HG03442 (cell line): ENCODE measurements around the gene DIS3L2.
"Not testable (repeated sequence)": the region's sequence is repeated elsewhere in the genome, so short reads cannot be mapped to it uniquely, and the experiment has no call there.

Experiments used
- ATAC-seq: cut with Tn5 transposase; IDR thresholded peaks from one replicate; pipeline ENCODE4 v1.9.1; 2021; ENCODE audit warnings: mild to moderate bottlenecking, moderate library complexity; ENCODE audit not compliant: unreplicated experiment

Gene DIS3L2

GRCh38 chr2:232162187-232162586 lies 200.7 kb downstream of the DIS3L2 start:
- ATAC-seq: no peak

GRCh38 chr2:232170396-232170795 lies 208.9 kb downstream of the DIS3L2 start:
- ATAC-seq: no peak

GRCh38 chr2:232174662-232175061 lies 213.1 kb downstream of the DIS3L2 start:
- ATAC-seq: no peak

DNA sequence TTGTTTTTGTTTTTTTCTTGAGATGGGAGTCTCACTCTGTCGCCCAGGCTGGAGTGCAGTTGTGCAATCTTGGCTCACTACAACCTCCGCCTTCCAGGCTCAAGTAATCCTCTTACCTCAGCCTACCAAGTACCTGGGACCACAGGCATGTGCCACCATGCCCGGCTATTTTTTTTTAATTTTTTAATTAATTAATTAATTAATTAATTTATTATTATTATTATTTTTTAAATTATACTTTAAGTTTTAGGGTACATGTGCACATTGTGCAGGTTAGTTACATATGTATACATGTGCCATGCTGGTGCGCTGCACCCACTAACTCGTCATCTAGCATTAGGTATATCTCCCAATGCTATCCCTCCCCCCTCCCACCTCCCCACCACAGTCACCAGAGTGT lies 215.1 kb downstream of the DIS3L2 start:
- not testable (repeated sequence) for ATAC-seq

DNA sequence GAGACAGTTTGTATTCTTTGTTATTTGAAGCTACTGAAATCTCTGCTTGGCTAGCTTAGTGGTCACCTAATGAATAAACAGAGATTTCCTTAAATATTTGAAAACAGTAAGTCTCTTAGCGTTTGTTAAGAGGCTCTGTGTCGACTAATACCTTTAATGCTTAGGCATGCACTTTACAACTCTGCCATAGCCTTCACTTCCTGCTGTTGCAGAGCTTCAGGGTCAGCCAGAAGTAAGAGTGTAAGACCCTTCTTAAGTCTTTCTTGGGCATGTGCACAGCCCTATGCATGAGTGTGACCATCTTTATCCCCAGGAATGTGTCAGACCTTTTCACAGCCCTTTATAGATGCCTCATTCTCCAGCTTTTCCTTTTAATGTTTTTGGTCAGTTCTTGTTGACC lies 221.8 kb downstream of the DIS3L2 start:
- no peak for ATAC-seq

DNA sequence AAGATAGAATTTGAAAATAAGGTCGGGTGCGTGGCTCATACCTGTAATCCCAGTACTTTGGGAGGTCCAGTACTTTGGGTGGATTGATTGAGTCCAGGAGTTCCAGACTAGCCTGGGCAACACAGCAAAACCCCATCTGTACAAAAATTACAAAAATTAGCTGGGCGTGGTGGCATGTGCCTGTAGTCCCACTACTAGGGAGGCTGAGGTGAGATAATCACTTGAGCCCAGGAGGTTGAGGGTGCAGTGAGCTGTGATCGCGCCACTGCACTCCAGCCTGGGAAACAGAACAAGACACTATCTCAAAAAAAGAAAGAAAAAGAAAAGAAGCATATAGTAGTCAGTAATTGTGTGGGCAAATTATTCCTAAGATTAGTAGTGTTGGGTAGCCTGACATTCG lies 222.8 kb downstream of the DIS3L2 start:
- no peak for ATAC-seq

- no peak for ATAC-seq
These were observed 229.3 kb downstream of the DIS3L2 start for GRCh38 chr2:232190796-232191195.

DNA sequence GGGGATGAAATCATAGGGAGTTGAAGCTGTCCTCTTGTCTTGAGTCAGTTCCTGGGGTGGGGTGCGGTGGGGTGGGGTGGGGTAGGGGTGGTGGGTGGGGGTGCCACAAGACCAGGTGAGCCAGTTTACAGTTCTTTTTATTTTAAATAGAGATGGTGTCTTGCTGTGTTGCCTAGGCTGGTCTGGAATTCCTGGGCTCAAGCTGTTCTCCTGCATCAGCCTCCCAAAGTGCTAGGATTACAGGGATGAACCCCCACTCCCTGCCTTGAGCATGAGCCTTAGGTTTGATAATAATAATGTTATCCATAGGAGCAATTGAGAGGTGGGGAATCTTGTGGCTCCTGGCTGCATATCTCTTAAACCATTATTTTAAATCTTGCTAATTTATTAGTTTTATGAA lies 234.0 kb downstream of the DIS3L2 start:
- no peak for ATAC-seq

GRCh38 chr2:232196802-232197201 lies 235.3 kb downstream of the DIS3L2 start:
- ATAC-seq: no peak

- no peak for ATAC-seq
These were observed 238.7 kb downstream of the DIS3L2 start for GRCh38 chr2:232200195-232200594.

DNA sequence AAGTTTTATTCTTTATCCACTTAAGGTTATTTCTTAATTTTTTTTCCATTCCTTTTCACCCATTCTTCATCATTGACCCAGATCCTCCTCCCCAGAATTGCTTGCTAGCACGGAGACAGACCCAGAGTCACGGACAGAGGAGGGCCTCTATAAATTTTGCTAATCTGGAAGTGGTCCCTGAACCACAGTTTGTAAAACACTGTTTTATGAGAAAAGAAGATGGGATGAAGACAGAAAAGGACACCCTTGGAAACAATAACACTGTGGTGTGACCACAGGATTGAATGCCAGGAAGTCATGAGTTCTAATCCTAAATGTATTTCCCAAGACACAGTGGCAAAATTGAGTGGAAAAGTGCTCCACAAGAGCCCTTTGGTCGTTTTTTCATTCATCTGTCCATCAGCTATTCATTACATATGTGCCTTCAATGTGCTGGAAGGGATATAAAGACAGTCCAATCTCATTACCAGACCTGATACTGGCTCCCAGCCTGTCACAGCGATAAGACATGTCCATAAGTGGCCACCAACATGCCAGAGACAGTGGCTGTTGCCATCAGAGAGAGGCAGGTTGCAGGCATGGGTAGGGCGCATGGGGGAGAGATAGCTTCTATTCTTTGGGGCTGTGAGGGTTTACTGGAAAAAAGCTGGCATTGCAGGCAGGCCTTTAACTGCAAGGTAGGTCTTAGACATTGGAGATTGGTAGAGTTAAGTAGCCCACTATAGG lies 241.8 kb downstream of the DIS3L2 start:
- no peak for ATAC-seq

DNA sequence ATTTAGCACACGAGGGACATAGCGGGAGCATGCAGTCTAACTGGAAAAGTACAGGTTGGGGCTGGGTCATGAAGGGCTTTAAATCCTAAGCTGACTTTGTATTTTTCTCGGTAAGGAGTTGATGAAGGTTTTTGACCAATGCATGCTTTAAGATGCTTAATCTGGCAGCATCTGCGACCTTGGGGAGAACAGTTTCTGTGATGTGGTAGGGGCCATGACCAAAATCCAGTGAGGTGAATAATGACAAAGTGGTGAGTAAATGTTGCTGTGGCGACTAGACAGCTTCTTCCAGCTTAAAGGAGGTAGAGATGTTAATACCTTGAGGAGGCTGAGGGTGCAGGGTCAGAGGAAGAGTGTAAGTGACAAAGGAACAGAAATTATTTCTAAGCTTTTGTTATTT lies 242.4 kb downstream of the DIS3L2 start:
- ATAC-seq: no peak

DNA sequence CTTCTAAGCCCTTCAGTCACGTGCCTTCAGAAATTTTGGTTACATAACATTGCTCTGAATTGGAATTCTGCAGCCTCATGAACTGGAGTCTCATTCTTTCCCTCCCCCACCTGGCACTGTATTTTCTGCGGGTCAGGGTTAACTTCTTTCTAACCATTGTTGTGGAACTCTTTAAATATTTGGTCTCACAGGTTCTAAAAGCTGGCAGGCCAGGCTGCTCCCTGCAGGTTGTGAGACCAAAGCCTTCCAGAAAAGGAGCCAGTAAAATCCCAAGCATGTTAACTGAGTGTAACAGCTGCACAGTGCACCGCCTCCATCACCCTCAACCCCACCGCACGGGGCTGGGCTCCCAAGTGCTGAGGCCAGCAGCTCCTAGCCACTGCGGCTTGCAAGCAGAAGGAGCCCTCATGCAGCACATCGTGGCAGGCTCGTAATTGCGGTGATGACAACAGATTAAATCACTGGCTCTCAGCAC lies 243.0 kb downstream of the DIS3L2 start:
- ATAC-seq: no peak

DNA sequence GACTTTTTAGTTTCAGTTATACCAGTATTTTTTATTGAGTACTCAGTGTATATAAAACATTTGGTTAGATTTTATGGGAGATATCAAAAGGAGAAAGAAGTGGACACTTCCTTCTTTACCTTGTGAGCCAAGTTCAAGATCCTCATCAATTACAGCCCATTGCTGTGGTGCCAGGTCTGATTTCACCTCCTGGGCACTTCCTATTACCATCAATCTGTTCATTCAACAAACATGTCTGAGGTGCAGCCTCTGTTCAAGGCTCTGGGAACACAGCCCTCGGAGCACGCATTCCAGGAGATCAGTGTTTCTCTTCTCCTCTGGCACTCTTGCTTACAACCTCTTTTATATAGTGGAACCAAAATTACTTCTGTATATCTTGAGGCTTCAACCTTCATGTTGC lies 245.7 kb downstream of the DIS3L2 start:
- no peak for ATAC-seq

DNA sequence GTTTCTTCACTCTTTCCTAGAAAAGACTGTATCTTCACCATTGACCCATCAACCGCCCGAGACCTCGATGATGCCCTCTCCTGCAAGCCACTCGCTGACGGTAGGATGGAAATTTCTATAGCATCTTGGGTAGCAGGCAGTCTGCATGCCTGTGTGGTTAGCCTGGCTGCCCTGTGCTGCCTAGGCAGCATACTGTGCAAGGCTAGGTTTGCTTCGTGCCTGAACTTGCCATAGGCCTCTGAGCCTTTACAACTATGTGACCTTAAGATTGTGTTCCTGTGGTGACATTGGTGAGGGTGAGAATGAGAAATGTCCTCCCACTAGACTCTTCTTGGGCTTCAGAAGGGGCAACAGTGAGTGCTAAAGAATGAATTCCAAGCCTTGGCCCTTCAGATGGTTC lies 248.8 kb downstream of the DIS3L2 start:
- ATAC-seq: no peak

GRCh38 chr2:232211743-232212686 lies 250.5 kb downstream of the DIS3L2 start:
- ATAC-seq: peak; percentile 47

DNA sequence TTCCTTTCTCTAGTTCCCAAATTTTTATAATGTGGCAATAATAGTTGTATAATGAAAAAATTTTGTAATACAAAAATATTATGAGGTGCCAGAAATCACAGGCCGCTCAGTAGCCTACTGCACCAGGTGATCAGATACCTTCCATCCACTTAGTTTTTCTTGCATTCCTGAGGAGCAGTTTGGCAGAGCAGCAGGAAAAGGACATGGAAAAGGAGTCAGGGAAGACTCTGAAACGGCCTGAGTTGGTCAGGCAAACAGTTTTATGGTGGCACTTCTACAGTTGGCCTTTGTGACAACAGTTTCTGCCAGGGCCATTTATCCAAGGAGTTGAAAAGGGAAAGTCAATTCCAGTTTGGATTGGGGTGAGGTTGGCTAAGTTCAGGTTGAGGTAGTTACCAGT lies 251.7 kb downstream of the DIS3L2 start:
- ATAC-seq: no peak

GRCh38 chr2:232214053-232214452 lies 252.5 kb downstream of the DIS3L2 start:
- ATAC-seq: no peak

- ATAC-seq: no peak
These were observed 254.5 kb downstream of the DIS3L2 start for GRCh38 chr2:232216028-232216427.

DNA sequence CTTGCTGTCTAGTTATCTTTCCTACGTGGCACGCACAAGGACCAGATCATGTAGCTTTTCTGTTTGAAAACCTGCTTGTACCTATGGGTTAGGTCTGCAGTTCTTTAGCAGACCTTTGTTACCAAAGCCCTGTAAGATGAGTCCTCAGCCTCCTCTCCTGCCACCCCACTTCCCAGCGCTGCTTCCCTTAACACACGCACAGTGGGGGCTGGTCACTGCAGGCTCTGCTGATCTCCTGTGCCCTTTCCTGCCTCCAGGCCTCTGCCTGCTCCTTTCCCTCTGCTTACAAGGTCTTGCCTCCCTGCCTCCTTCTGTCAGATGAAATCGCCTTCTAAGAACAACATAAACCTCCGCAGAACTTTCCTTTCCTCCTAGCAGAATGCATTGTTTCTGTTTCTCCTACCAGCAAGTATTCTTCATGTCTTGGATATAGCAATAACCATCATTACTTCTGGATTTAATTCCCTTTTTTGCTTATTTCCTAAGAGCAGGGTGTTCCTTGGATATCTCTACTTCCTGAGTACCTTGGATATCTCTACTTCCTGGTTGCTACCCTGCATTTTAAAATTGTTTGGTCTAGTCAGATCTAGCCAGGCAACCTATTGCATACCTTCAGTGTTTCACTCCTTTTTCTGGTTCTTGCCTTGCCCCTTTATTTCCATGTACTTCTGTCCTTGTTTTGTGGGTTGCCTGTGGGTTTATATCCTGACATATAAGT lies 257.4 kb downstream of the DIS3L2 start:
- no peak for ATAC-seq

GRCh38 chr2:232219496-232219870 lies 258.0 kb downstream of the DIS3L2 start:
- no peak for ATAC-seq
